Central memory CD4-positive, alpha-beta T cell (primary cell): ENCODE results near the gene CSAD.
"Not testable (repeated sequence)": the region's sequence is repeated elsewhere in the genome, so short reads cannot be mapped to it uniquely, and the experiment has no call there.

ENCODE experiments used
- DNase-seq: peaks from one replicate; pipeline ENCODE4 v3.0.0; 2022

Gene CSAD

DNA sequence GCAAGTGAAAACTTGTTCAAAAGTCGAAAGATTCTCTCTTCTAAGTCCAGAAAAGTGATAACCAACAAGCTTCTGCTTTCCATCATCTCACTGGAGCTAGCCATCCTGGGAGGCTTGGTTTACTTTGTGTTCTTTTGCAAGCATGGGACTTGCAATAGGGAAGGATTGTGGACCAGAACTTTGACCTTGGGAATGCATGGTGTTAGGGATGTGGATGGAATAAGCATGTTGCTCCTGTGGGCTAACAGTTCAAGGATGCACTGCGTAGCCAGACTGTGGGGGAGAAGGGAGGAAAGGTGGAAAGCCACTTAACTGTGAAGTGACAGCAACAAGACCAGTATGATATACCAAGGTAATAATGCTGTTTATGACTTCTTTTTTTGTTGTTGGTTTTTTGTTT, 48.9 kb downstream of the CSAD start:
- DNase-seq: no peak

DNA sequence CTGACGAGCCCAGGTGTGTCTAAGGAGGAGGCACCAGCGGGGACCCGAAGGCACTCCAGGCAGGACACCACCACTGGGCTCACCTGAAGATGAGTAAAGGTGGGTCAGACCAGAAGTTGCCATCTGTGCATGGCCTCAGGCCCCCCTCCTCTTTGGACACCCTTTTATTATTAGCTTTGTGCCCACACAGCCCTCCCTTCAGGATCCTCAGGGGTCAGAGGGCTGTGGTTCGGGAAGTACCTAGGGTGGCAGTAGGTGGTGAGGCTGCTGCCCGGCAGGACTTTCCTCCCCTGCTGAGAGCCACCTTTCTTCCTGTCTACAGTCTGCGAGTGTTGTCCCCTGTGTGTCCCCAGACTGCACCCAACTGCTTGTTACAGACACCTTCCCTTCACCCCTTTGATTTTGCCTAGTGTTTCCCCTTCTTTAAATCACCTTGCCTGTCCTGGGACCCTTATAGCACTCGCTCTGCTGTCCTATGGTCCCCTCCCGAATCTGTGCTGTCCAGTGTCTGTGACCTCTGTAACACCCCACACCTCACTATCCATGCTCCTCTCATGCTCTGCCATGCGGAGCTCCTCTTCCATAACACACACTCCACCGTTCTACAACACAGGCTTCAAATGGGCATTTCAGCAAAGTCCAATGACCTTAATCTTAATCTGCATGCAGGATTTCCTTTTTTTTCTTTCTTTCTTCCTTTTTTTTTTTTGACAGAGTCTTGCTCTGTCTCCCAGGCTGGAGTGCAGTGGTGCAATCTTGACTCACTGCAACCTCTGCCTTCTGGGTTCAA, 51.8 kb downstream of the CSAD start:
- DNase-seq: no peak

DNA sequence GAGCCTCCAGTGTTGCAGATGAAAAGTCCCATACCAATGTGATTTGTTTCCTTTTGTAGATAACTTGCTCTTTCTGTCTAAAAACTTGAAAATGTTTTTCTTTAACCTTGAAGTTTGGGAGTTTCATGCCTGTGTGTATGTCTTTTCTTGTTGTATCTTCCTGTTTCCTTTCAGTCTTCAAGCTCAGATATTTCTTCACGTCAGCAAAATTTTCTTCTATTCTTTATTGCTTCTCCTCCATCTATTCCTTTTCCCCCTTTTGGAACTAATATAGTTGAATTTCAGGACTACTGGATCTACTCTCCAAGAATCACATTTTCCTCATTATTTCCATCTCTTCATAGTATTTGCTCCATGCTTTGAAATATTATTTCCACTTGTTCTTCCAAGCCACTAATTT, 53.6 kb downstream of the CSAD start:
- no peak for DNase-seq

DNA sequence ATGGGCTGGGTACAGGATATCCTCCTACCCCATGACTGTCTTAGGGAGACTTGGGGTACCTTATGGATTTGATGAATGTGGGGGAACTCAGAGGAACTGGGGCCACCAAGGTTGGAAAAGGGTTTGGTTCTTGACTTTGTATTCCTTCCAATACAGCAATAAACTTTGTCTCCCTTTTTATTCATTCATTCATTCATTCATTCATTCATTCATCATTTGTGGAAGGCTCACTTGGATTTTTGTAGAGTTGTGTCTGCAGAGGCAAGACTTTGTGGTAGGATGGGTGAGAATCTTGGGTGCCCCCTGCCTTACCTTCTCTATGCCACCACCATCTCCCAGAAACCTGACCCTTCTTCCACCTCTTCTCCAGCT, 56.4 kb downstream of the CSAD start:
- no peak for DNase-seq

DNA sequence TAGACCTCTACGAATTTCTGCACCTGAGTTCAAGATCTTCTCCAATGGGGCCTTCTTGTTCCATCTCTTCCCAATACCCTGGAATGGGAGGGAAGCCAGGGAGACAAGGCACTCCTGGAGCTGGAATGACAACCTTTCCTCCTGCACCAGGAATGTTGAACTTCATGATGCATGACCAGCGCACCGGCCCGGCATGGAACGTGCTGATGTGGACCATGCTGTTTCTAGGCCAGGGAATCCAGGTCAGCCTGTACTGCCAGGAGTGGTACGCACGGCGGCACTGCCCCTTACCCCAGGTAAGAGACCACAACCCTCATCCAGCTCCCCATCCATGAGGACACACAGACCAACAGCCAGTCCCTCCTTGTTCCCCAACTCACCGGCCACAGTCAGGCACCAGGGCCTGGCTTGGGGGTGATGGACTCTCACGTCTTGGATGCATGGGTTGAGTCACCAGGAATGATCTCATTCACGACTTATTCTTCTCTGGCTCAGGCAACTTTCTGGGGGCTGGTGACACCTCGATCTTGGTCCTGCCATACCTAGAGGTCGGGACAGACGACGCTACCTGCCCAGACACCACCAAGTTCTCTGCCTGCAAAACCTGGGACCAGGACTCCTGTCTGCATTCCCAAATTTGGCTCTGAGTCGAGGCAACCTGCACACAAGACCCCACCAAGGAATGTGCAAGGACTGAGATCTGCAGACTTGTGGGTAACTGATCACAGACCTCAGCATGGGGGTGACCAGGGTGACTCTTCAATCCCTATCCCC, 57.0 kb downstream of the CSAD start:
- DNase-seq: no peak

DNA sequence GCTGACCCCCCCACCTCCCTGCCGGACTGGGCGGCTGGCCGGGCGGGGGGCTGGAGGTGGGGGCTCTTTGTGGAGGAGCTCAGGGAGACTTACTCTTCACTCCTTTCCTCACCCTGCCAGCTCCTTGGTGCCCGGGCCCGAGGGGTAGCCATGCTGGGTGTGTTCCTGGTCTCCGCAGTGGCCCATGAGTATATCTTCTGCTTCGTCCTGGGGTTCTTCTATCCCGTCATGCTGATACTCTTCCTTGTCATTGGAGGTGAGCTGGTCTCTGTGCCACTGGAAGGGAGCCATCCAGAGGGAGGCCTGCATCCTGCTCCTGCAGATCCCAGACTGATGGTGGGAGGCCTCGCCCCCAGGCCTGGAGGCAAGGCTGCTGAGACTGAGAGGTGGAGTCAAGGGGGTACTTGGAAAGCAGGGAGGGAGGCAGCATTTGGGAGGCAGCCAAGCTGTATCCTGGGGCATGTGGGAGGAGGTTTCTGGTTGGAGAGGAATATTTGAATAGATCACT, 57.7 kb downstream of the CSAD start:
- DNase-seq: no peak

DNA sequence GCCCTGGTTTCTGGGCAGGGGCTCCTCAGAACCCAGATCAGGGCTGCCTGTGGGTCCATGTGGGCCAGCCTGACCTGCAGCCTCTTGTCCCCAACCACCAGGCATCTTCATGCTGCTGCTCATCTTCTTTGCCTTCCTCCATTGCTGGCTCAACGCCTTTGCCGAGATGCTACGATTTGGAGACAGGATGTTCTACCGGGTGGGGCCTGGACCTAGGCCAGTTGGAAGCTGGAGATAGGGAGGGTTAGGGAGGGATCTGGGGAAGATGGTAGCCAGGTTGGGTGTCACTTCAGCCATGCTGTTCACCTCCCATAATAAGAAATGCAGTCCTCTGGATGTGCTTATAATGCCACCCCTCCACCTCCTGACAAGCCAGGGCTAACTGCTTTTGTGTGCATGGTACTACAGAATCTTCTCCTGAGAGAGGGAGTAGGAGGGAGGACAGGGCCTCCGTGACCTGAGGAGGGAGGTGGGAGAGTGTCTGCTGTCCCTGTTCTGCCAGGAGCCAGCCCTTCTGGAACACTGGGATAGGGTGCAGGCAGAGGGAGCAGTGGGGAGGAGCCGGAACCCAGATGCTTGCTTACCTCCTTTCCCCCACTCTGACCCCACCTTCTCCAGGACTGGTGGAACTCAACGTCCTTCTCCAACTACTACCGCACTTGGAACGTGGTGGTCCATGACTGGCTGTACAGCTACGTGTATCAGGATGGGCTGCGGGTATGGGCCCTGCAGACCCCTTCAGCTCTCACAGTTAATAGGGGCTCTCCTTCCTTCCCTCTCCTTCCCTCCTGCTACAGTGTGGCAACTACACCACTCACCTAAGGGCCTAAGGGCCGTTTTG, 59.8 kb downstream of the CSAD start:
- no peak for DNase-seq

DNA sequence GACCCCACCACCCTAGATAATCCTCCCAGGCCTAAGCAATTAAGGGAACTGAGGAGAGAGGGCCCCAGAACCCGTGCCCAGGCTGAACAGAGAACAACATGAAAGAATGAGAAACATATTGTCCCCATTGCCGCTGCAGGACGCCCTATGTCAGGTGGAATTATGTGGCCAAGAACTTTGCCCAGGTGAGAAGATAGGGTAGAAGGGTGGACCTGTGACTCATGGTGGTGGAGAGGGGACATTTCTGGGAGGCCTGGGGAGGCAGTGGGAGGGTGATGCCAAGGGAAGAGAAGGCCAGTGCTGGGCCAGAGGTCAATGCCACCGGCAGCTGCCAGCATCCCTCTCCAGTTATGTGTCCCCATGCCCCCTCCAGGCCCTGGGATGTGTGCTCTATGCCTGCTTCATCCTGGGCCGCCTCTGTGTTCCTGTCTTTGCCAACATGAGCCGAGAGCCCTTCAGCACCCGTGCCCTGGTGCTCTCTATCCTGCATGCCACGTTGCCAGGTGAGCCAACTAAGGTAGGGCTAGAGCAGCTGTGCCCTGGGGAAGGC, 61.9 kb downstream of the CSAD start:
- no peak for DNase-seq

DNA sequence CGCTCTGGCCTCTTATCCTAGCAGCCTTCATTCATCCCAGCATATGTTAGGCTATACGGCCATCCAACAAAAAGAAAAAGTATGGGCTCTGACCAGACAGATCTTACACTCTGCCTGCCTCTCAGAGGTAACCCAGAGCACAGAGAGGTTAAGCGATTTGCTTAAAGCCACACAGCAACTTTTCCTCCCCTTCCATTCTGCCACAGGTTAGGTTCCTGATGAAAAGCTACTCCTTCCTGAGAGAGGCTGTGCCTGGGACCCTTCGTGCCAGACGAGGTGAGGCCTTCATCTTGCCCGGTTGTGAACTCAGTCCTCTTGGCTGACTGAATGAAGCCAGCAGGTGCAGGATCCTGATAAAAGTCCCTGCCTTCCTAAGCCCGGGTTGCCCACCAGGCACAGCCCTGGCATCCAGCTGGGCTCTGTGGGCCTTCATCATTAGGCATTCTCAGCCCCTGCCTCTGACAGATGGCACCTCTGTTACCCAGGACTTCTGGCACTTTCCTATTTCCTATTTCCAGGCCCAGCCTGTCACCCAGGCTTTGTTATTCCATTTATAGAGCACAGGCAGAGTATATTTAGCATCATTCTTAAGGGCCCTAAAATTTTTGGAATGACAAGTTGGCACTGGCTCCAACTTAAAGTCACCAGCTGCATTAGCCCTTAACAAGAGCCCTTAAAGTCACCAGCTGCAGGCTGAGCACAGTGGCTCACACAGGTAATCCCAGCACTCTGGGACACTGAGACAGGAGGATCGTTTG, 64.7 kb downstream of the CSAD start:
- no peak for DNase-seq

DNA sequence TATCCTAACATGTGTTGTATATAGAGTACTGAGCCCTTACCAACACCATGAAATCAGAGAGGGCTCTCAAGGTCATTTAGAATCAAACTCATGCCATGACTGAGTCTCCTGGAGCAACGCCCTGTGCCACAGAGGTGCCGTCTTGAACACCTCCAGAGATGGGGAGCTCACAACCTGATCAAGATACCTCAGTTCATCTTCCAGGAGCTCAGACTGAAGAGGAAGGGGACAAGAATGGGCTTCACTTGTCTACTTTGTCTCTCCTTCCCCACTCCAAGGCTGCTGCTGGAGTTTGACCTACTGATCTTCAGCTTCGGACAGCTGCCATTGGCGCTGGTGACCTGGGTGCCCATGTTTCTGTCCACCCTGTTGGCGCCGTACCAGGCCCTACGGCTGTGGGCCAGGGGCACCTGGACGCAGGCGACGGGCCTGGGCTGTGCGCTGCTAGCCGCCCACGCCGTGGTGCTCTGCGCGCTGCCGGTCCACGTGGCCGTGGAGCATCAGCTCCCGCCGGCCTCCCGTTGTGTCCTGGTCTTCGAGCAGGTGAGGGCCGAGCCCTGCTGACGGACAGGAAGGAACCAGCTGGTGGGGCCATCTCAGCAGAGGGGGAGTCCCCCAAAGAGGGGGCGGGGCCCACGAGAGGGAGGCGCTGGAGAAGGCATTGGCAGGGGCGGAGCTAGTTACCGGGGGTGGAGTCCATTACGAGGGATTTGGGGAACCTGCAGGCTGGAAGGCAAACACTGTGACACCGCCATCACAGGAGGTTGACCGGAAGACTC, 65.4 kb downstream of the CSAD start:
- no peak for DNase-seq

DNA sequence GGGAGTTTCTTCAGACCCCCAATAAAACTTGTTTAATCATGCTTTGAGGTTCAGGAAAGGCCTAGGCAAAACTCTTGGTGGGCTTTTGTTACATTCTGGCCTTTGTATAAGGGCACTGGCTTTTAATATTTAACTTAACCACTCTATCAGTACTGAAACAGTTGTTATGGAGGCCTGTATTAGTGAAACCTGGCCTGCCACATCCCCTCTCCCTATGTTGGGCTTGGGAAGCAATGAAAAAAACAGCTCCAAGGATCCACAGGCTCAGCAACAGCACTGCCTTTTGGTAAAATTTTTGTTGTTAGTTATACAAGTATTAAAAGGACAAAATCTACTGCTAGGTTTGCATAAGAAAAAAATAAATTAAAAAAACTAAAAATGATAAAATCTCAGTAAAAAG, 66.8 kb downstream of the CSAD start:
- DNase-seq: no peak

DNA sequence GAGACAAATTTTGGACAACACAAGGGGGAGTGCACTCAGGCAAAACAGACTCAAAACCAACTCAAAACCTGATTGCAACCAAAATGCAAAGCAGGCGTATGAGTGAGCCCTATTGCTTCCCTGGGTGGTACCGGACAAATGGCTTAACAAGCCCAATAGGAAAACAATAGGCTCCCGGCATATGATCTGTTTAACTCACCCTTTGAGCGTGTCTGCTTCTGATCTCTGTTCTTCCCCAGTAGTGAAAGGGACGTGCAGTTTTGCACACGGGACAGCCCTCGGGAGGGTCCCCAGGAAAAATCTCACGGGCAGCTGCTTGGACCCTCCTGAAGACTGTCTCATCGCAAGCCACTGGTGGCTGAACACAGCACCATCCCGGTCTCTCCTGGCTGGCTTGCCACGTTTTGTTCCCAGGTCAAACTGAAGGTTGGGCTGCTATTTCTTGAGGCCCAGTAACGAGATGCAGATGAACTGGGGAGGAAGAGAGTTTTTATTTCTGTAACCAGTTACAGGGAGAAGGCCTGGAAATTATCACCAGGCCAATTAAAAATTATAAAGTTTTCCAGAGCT, 67.5 kb downstream of the CSAD start:
- no peak for DNase-seq

DNA sequence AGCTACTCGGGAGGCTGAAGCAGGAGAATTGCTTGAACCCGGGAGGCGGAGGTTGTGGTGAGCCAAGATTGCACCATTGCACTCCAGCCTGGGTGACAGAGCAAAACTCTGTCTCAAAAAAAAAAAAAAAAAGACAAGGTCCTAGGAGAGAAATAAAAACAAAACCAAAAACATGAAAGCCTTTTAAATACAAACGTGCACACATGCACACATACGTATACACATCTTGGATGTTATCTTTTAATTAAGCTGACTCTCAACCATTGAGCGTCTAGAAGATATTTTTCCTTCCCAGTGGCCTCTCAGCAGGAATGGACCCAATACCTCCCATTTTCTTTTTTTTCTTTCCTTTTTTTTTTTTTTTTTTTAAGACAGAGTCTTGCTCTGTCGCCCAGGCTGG, 68.3 kb downstream of the CSAD start:
- DNase-seq: not testable (repeated sequence)
